ENCODE data around the gene MAPK7. TPM values are rescaled to one million over a fixed set of nuclear protein-coding genes. Genes with fewer than 3 reads are reported as not detected.
A peak's percentile ranks its signal among the peaks of the same experiment; 100 is the strongest.

The MAPK7 gene
- total RNA-seq, 4 donors from 2014 or later, result 35.0 to 60.7 (median 46.5) TPM

DNA sequence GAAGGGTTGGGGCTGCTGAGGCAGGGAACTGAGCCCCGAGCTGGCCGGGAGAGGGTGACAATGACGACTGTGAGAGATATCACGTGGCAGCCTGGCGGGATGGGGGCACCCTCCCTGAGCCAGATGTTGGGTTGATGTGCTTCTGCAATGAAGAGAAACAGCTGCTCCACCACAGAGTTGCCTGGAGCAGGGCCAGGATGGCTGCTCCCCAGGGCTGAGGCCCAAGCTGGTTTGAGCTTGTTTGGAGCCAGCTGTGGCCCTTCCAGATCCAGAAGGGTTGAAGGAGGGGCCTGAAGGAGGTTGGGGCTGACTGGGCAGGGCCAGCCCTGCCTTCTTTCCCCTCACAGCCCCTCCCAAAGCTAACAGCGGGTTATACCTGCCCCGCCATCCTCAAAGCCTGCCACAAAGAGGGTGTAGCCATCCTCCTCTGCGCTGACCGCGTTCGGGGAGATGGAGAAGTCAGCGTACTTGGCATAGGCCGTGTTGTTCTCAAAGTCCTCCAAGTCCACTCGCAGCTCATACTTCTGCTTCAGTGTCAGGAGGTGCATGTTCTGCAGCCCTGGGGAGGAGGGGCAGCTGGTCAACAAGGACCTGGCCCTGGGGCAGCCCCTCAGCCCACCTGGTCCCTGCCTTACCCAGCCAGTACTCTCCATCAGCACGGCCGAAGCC is 6.6 kb downstream of the MAPK7 start:
- Histone ChIP-seq H3K27ac (peak overlapping the region; percentile 72 to 92 (median 84)), H3K36me3 (peaks cover 0 to 47% (median 0%) of the 10 kb centered on the region in 3 donors), H3K4me1 (peaks cover 0 to 68% (median 7%) of the 10 kb centered on the region in 4 donors), H3K4me3 (peak overlapping the region in 1 of 4 donors; percentile 14), H3K27me3 (no peaks in the 10 kb centered on the region), H3K9me3 (no peaks in the 10 kb centered on the region)
- DNase-seq, result peak in 2 of 3 donors; percentile 31 to 77
- no peak for TF ChIP-seq POLR2A (IDR thresholded peaks at IDR 0.05)
- TF ChIP-seq, protein P1, sequence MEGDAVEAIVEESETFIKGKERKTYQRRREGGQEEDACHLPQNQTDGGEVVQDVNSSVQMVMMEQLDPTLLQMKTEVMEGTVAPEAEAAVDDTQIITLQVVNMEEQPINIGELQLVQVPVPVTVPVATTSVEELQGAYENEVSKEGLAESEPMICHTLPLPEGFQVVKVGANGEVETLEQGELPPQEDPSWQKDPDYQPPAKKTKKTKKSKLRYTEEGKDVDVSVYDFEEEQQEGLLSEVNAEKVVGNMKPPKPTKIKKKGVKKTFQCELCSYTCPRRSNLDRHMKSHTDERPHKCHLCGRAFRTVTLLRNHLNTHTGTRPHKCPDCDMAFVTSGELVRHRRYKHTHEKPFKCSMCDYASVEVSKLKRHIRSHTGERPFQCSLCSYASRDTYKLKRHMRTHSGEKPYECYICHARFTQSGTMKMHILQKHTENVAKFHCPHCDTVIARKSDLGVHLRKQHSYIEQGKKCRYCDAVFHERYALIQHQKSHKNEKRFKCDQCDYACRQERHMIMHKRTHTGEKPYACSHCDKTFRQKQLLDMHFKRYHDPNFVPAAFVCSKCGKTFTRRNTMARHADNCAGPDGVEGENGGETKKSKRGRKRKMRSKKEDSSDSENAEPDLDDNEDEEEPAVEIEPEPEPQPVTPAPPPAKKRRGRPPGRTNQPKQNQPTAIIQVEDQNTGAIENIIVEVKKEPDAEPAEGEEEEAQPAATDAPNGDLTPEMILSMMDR (IDR thresholded peaks at IDR 0.05), result no peak

DNA sequence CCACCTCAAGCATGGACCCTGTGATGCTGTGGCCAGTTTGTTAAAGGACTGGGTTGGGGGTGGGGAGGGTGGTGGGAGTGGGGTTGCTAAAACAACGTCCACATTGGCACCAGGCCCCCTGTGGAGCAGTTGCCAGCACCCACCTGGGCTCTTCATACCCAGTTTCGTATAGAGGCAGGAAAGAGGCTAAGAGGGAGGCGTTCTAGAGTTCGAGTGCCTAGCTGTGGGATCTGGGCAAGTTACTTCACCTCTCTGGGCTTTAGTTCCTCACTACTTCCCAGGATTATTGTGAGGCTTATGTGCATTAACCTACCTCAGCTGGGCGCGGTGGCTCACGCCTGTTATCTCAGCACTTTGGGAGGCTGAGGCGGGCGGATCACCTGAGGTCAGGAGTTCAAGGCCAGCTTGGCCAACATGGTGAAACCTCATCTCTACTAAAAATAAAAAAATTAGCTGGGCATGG is 7.3 kb downstream of the MAPK7 start:
- Histone ChIP-seq H3K4me3 (peak overlapping the region in 1 of 4 donors; percentile 14), H3K36me3 (peaks cover 0 to 40% (median 0%) of the 10 kb centered on the region in 3 donors), H3K27me3 (no peaks in the 10 kb centered on the region), H3K27ac (peak overlapping the region; percentile 72 to 92 (median 84)), H3K9me3 (no peaks in the 10 kb centered on the region), H3K4me1 (peaks cover 0 to 68% (median 7%) of the 10 kb centered on the region in 4 donors)
- TF ChIP-seq, protein P1 (IDR thresholded peaks at IDR 0.05), result no peak
- TF ChIP-seq POLR2A (IDR thresholded peaks at IDR 0.05), result no peak
- DNase-seq, result peak in 1 of 3 donors; percentile 41

DNA sequence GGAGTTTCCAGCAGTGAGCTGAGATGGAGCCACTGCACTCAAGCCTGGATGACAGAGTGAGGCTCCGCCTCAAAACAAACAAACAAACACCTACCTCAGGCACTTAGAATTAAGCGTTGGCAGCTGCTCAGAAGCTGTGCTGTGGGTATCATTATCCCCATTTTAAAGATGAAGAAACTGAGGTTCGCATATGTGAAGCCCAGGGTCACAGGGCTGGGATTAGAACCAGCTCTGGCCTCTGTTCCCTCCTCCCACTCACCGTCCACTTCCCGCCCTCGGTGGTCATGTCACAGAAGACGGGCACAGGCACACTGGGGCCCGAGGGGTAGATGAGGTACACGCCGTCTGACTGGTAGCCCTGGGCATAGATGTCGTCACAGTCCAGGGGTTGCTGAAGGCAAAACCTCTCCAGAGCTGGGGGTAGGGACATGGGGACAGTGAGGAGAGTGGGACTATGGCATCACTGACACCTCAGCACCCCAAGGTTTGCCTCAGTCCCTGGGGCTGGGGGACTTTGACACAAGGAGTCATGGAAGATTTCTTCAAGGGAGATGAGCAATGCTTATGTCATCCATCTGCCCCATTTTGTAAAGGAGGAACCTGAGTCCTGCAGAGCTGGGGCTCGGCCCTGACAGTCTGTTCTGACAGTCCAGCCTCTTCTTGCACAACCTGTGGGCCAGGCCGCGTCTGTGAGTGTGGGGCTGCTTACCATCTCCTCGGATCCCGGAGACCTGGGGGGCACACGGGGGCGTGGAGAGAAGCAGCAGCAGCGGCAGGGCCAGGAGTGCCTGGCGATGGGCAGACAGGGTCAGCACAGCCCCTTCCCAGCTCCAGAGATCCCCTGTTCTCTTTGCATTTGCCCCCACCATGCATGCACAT is 8.0 kb downstream of the MAPK7 start:
- Histone ChIP-seq H3K4me1 (peaks cover 0 to 68% (median 7%) of the 10 kb centered on the region in 4 donors), H3K27ac (peak overlapping the region; percentile 72 to 92 (median 84)), H3K27me3 (no peaks in the 10 kb centered on the region), H3K9me3 (no peaks in the 10 kb centered on the region), H3K36me3 (peaks cover 0 to 33% (median 0%) of the 10 kb centered on the region in 3 donors), H3K4me3 (peak overlapping the region in 2 of 4 donors; percentile 3 to 38)
- peak in 1 of 3 donors; percentile 78 for DNase-seq
- TF ChIP-seq, protein P1 (IDR thresholded peaks at IDR 0.05), result no peak
- TF ChIP-seq POLR2A (IDR thresholded peaks at IDR 0.05), result peak in 1 of 2 donors; percentile 17

DNA sequence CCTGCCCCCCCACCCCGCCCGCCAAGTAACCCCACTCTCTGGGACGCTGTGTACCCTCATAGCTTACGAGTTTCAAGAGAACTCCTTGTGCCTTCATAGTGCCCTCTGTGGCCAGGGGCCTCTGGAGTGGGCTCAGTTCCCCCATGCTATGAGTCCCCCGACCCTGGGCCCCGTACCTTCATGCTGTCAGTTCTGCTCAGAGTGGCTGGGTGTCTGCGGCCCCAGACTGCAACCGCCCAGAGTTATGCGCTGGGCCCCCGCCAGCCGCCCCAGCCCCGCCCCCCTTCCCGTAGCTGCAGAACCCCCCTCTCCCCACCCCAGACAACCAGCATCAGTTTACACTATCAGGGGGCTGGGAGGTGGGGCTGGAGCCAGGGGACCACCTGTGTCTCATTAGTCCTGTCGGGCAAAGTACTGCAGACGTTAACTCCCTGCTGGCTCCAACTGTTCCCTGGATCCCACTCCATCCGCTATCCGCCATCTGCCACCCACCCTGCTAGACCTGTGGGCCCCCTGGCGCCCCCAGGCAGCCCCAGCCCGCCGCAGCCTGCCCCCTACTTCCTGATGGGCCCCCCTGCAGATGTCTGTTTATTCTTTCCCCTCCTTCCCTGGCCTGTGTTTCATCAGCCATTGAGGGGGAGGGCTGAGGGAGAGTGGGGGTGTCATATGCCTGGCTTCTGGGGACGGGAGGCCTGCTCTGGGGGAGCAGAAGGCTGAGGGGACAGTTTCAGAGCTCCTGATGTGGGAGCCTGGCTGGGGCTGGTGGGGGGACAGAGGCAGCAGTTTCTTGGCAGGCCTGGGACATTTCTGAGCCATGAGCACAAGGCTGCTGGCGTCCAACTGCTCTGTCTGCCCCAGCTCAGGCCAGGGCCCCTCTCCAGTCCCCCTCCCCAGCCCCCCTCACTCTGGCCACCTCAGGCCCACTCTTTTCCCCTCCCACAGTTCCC is 8.9 kb downstream of the MAPK7 start, which contains the start of gene MFAP4:
MFAP4 (minus strand) TSS at position 217 of the 947 bp plus-strand sequence; CDS start at position 182, 35 bp downstream.
- Histone ChIP-seq H3K4me3 (peak within 1 kb of the TSS in 3 of 4 donors; percentile 3 to 38 (median 9)), H3K9me3 (no peaks in the 10 kb centered on the region), H3K27ac (peak within 1 kb of the TSS; percentile 72 to 92 (median 84)), H3K36me3 (peaks cover 0 to 23% (median 0%) of the 10 kb centered on the region in 3 donors), H3K4me1 (peaks cover 0 to 68% (median 7%) of the 10 kb centered on the region in 4 donors), H3K27me3 (no peaks in the 10 kb centered on the region)
- peak in 1 of 3 donors; percentile 62 for DNase-seq
- TF ChIP-seq, protein P1 (IDR thresholded peaks at IDR 0.05), result no peak
- no peak for TF ChIP-seq POLR2A (IDR thresholded peaks at IDR 0.05)

Data from Peyer's patch (tissue), 4 donors.